ENCODE results near the gene SNRNP70. TPM values are rescaled to one million over a fixed set of nuclear protein-coding genes. Genes with fewer than 3 reads are reported as not detected.

Gene SNRNP70
- total and polyA plus RNA-seq, 2 of the 13 experiments (the other 11 are each of a cell fraction or from before 2014, with no cell fraction given), result 150 to 210 TPM

DNA sequence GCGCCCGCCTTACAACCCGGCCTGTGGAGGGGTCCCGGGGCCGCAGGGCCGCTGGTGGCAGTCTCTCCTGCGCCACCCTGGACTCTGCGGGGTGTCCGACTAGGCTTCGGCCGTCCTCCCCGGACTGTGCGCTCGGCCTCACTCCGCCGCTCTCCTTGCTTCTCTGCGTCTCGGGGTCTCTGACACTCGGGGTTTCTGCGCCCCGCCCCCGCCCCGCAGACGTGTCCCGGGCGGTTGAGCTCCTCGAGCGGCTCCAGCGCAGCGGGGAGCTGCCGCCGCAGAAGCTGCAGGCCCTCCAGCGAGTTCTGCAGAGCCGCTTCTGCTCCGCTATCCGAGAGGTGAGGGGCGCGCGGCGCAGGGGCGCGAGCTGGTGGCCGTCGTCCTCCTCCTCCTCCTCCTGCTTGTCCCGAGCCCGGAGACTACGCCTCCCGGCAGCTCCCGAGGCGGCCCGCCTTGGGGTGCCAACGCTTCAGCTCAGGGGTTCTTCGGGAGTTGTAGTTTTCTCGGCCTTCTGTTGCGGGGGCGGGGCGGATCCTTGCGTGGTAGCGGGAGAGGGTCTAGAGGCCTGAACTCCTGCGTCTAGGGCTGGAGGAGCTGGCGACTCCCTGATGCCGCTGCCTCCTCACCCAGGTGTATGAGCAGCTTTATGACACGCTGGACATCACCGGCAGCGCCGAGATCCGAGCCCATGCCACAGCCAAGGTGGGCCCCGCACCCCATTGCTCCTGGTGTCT is 29.5 kb downstream of the SNRNP70 start (continued):
- TF ChIP-seq, protein P1, sequence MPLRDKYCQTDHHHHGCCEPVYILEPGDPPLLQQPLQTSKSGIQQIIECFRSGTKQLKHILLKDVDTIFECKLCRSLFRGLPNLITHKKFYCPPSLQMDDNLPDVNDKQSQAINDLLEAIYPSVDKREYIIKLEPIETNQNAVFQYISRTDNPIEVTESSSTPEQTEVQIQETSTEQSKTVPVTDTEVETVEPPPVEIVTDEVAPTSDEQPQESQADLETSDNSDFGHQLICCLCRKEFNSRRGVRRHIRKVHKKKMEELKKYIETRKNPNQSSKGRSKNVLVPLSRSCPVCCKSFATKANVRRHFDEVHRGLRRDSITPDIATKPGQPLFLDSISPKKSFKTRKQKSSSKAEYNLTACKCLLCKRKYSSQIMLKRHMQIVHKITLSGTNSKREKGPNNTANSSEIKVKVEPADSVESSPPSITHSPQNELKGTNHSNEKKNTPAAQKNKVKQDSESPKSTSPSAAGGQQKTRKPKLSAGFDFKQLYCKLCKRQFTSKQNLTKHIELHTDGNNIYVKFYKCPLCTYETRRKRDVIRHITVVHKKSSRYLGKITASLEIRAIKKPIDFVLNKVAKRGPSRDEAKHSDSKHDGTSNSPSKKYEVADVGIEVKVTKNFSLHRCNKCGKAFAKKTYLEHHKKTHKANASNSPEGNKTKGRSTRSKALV (CRISPR knock-in tag; IDR thresholded peaks at IDR 0.05), result peak; percentile 90; the same call in 1 of the 2 replicates
- TF ChIP-seq, protein P2, sequence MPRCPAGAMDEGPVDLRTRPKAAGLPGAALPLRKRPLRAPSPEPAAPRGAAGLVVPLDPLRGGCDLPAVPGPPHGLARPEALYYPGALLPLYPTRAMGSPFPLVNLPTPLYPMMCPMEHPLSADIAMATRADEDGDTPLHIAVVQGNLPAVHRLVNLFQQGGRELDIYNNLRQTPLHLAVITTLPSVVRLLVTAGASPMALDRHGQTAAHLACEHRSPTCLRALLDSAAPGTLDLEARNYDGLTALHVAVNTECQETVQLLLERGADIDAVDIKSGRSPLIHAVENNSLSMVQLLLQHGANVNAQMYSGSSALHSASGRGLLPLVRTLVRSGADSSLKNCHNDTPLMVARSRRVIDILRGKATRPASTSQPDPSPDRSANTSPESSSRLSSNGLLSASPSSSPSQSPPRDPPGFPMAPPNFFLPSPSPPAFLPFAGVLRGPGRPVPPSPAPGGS (CRISPR knock-in tag; IDR thresholded peaks at IDR 0.05), result peak; percentile 12; the same call in 1 of the 2 replicates
- TF ChIP-seq SSRP1 (CRISPR knock-in tag; IDR thresholded peaks at IDR 0.05) (no peak), ZKSCAN8 (CRISPR knock-in tag; IDR thresholded peaks at IDR 0.05; ENCODE audit: borderline replicate concordance) (no peak), ZNF331 (CRISPR knock-in tag; IDR thresholded peaks at IDR 0.05) (no peak), KDM2A (CRISPR knock-in tag; IDR thresholded peaks at IDR 0.05; ENCODE audit: borderline replicate concordance, low read depth) (peak; percentile 65; the same call in 1 of the 2 replicates), ZNF891 (CRISPR knock-in tag; IDR thresholded peaks at IDR 0.05) (peak; percentile 23; the same call in 1 of the 2 replicates), ZSCAN20 (CRISPR knock-in tag; IDR thresholded peaks at IDR 0.05; ENCODE audit: borderline replicate concordance) (peak; percentile 30; the same call in 1 of the 2 replicates), ZNF225 (CRISPR knock-in tag; IDR thresholded peaks at IDR 0.05) (0 out of 2 replicates have a peak, but pooled peaks have one; percentile 60), KLF15 (CRISPR knock-in tag; IDR thresholded peaks at IDR 0.05; ENCODE audit: borderline replicate concordance) (no peak), ZNF703 (CRISPR knock-in tag; IDR thresholded peaks at IDR 0.05; ENCODE audit: borderline replicate concordance) (no peak), PHB2 (IDR thresholded peaks at IDR 0.05; ENCODE audit: partially characterized antibody) (no peak), PAWR (CRISPR knock-in tag; IDR thresholded peaks at IDR 0.05; ENCODE audit: borderline replicate concordance) (no peak), ZNF263 (CRISPR knock-in tag; IDR thresholded peaks at IDR 0.05) (peak; percentile 66; the same call in 1 of the 2 replicates), NONO (IDR thresholded peaks at IDR 0.05) (no peak), NONO (CRISPR knock-in tag; conservative IDR thresholded peaks at IDR 0.05) (peak; percentile 42; the same call in 1 of the 2 replicates), HIVEP1 (CRISPR knock-in tag; IDR thresholded peaks at IDR 0.05) (0 out of 2 replicates have a peak, but pooled peaks have one; percentile 32), FOXC1 (CRISPR knock-in tag; IDR thresholded peaks at IDR 0.05; ENCODE audit: borderline replicate concordance) (0 out of 2 replicates have a peak, but pooled peaks have one; percentile 51)
- TF ChIP-seq, protein P3, sequence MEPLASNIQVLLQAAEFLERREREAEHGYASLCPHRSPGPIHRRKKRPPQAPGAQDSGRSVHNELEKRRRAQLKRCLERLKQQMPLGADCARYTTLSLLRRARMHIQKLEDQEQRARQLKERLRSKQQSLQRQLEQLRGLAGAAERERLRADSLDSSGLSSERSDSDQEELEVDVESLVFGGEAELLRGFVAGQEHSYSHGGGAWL (CRISPR knock-in tag; IDR thresholded peaks at IDR 0.05), result no peak
- TF ChIP-seq, protein P4, sequence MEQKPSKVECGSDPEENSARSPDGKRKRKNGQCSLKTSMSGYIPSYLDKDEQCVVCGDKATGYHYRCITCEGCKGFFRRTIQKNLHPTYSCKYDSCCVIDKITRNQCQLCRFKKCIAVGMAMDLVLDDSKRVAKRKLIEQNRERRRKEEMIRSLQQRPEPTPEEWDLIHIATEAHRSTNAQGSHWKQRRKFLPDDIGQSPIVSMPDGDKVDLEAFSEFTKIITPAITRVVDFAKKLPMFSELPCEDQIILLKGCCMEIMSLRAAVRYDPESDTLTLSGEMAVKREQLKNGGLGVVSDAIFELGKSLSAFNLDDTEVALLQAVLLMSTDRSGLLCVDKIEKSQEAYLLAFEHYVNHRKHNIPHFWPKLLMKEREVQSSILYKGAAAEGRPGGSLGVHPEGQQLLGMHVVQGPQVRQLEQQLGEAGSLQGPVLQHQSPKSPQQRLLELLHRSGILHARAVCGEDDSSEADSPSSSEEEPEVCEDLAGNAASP (CRISPR knock-in tag; IDR thresholded peaks at IDR 0.05; ENCODE audit: borderline replicate concordance), result 0 out of 2 replicates have a peak, but pooled peaks have one; percentile 40
